HCT116 (cell line): Measurements from ENCODE around the gene SVEP1.

ENCODE experiments used
- CTCF ChIP-seq, 3 experiments: fragments of 200-600 bp in 1 of 3; sonication (generic) in 1 of 3; IDR thresholded peaks in 2 of 3; conservative IDR thresholded peaks in 1 of 3; 2 replicates each; pipeline ENCODE4 v1.5.1; 2012 to 2017; ENCODE audit warnings: low read depth in 2 of 3, low read length in 2 of 3, antibody characterized with exemption in 1 of 3, borderline replicate concordance in 1 of 3, control low read depth in 1 of 3, mild to moderate bottlenecking in 1 of 3, mixed read lengths in 1 of 3, mixed run types in 1 of 3, moderate library complexity in 1 of 3; ENCODE audit not compliant: insufficient read depth in 1 of 3
- ZFX ChIP-seq: fragments of 450-650 bp; IDR thresholded peaks from 2 replicates; pipeline ENCODE4 v1.6.1; 2017

- no peak for TF ChIP-seq CTCF (IDR thresholded peaks at IDR 0.05 in 2 of 3, conservative IDR thresholded peaks at IDR 0.05 in 1 of 3; ENCODE audit: borderline replicate concordance in 1 of 3, insufficient read depth in 1 of 3, low read depth in 2 of 3, low read length in 2 of 3)
- TF ChIP-seq ZFX: no peak
Measured at GRCh38 chr9:110591526-110591925, 12.0 kb upstream of the SVEP1 start.
